ENCODE measurements around the gene MARCHF4.

- TF ChIP-seq CTCF (IDR thresholded peaks at IDR 0.05) = no peak
- TF ChIP-seq POLR2A (IDR thresholded peaks at IDR 0.05) = no peak
These were observed 33.3 kb upstream of the MARCHF4 start for GRCh38 chr2:216405588-216405987.
